Temporal lobe (tissue), 1 donor: ENCODE measurements around the gene SHISAL2B. TPM values are rescaled to one million over a fixed set of nuclear protein-coding genes. Genes with fewer than 3 reads are reported as not detected.

Experiments
- total RNA-seq: library from RNA; depleted of rRNA; stranded (reverse); fragments of >200 nt; gene quantifications from one replicate; pipeline ENCODE4 v1.2.3, GENCODE V29; 2014

SHISAL2B gene
- total RNA-seq, 1 donor from 2014 or later: 0.49 TPM

Other genes with a start within 250 kb of the SHISAL2B start
- gene RGS7BP, start 184.5 kb upstream of the SHISAL2B start, total RNA-seq: 7.6 TPM
- gene SREK1IP1, start 78.2 kb downstream of the SHISAL2B start, total RNA-seq: 22.9 TPM
- 25.6 TPM for gene CWC27, start 78.4 kb downstream of the SHISAL2B start, total RNA-seq